NCI-H1694 (cell line): ENCODE measurements around the gene TMEM131L.
"Not testable (repeated sequence)": the region's sequence is repeated elsewhere in the genome, so short reads cannot be mapped to it uniquely, and the experiment has no call there.

Experiments
- DNase-seq: peaks from one replicate; lab custom pipeline; 2025; lab: John Stamatoyannopoulos, UW

The TMEM131L gene

GRCh38 chr4:153449338-153449737 is 16.8 kb upstream of the TMEM131L start:
- DNase-seq = no peak

- no peak for DNase-seq
Observed at GRCh38 chr4:153450544-153450917, 15.6 kb upstream of the TMEM131L start.

- DNase-seq = not testable (repeated sequence)
Observed at GRCh38 chr4:153451145-153451544, 15.0 kb upstream of the TMEM131L start.

GRCh38 chr4:153451911-153452657 is 14.1 kb upstream of the TMEM131L start:
- DNase-seq = no peak

GRCh38 chr4:153452658-153453378 is 13.3 kb upstream of the TMEM131L start:
- no peak for DNase-seq

- DNase-seq = no peak
Observed at GRCh38 chr4:153453402-153453801, 12.8 kb upstream of the TMEM131L start.

- no peak for DNase-seq
Observed at GRCh38 chr4:153458969-153459368, 7.2 kb upstream of the TMEM131L start.

- not testable (repeated sequence) for DNase-seq
Observed at GRCh38 chr4:153461549-153461948, 4.6 kb upstream of the TMEM131L start.

GRCh38 chr4:153464068-153464467 is 2.1 kb upstream of the TMEM131L start:
- no peak for DNase-seq

- no peak for DNase-seq
Observed at GRCh38 chr4:153465140-153465539, 1.0 kb upstream of the TMEM131L start.

GRCh38 chr4:153465615-153466080 is 512 bp upstream of the TMEM131L start:
- DNase-seq = no peak

- DNase-seq = no peak
Observed at GRCh38 chr4:153466949-153467896, 1.1 kb downstream of the TMEM131L start.

- DNase-seq = no peak
Observed at GRCh38 chr4:153467897-153468262, 1.7 kb downstream of the TMEM131L start.

GRCh38 chr4:153468587-153468986 is 2.4 kb downstream of the TMEM131L start:
- no peak for DNase-seq

- no peak for DNase-seq
Observed at GRCh38 chr4:153469031-153469430, 2.9 kb downstream of the TMEM131L start.

GRCh38 chr4:153471071-153471697 is 5.0 kb downstream of the TMEM131L start:
- DNase-seq = not testable (repeated sequence)

- no peak for DNase-seq
Observed at GRCh38 chr4:153471698-153472093, 5.5 kb downstream of the TMEM131L start.

GRCh38 chr4:153472122-153473037 is 6.2 kb downstream of the TMEM131L start:
- DNase-seq = no peak

- no peak for DNase-seq
Observed at GRCh38 chr4:153474251-153474650, 8.1 kb downstream of the TMEM131L start.

GRCh38 chr4:153476829-153477574 is 10.8 kb downstream of the TMEM131L start:
- no peak for DNase-seq
